ENCODE data around the gene KIAA1671.

KIAA1671 gene

GRCh38 chr22:24990344-24990905, 37.9 kb downstream of the KIAA1671 start:
- no peaks in the 10 kb centered on the region for H3K36me3 ChIP-seq (ENCODE audit: control insufficient read depth in 1 of 2, insufficient read depth in 2 of 2, low read length in 2 of 2)
- no peaks in the 10 kb centered on the region for H3K9me3 ChIP-seq (ENCODE audit: control insufficient read depth in 1 of 2, low read length in 2 of 2)
- H3K27me3 ChIP-seq (ENCODE audit: control insufficient read depth in 1 of 2, insufficient read depth in 2 of 2, low read length in 2 of 2), result no peaks in the 10 kb centered on the region
- no peak overlapping the region for H3K4me3 ChIP-seq (ENCODE audit: low read depth in 1 of 2, low read length in 2 of 2)
- H3K4me1 ChIP-seq (ENCODE audit: control insufficient read depth in 1 of 2, insufficient read depth in 2 of 2, low read length in 2 of 2), result peaks cover 29% of the 10 kb centered on the region in 2 donors
- H3K9ac ChIP-seq (ENCODE audit: low read depth in 1 of 2, low read length in 2 of 2), result peak overlapping the region in 1 of 2 donors; percentile 0
- no peak overlapping the region for H3K27ac ChIP-seq (ENCODE audit: low read depth, low read length)

- H3K27me3 ChIP-seq (ENCODE audit: control insufficient read depth in 1 of 2, insufficient read depth in 2 of 2, low read length in 2 of 2), result no peaks in the 10 kb centered on the region
- H3K36me3 ChIP-seq (ENCODE audit: control insufficient read depth in 1 of 2, insufficient read depth in 2 of 2, low read length in 2 of 2), result no peaks in the 10 kb centered on the region
- H3K4me1 ChIP-seq (ENCODE audit: control insufficient read depth in 1 of 2, insufficient read depth in 2 of 2, low read length in 2 of 2), result peaks cover 29 to 34% of the 10 kb centered on the region in 2 donors
- no peak overlapping the region for H3K4me3 ChIP-seq (ENCODE audit: low read depth in 1 of 2, low read length in 2 of 2)
- H3K9ac ChIP-seq (ENCODE audit: low read depth in 1 of 2, low read length in 2 of 2), result peak overlapping the region in 1 of 2 donors; percentile 11
- no peaks in the 10 kb centered on the region for H3K9me3 ChIP-seq (ENCODE audit: control insufficient read depth in 1 of 2, low read length in 2 of 2)
- H3K27ac ChIP-seq (ENCODE audit: low read depth, low read length), result no peak overlapping the region
Measured at GRCh38 chr22:24992946-24993345, 40.4 kb downstream of the KIAA1671 start.

- Histone ChIP-seq H3K9ac (ENCODE audit: low read depth in 1 of 2, low read length in 2 of 2) (peak overlapping the region; percentile 52 to 55), H3K27ac (ENCODE audit: low read depth, low read length) (peak overlapping the region; percentile 53), H3K4me3 (ENCODE audit: low read depth in 1 of 2, low read length in 2 of 2) (no peak overlapping the region), H3K4me1 (ENCODE audit: control insufficient read depth in 1 of 2, insufficient read depth in 2 of 2, low read length in 2 of 2) (peaks cover 28 to 32% of the 10 kb centered on the region in 2 donors), H3K36me3 (ENCODE audit: control insufficient read depth in 1 of 2, insufficient read depth in 2 of 2, low read length in 2 of 2) (no peaks in the 10 kb centered on the region), H3K27me3 (ENCODE audit: control insufficient read depth in 1 of 2, insufficient read depth in 2 of 2, low read length in 2 of 2) (no peaks in the 10 kb centered on the region), H3K9me3 (ENCODE audit: control insufficient read depth in 1 of 2, low read length in 2 of 2) (no peaks in the 10 kb centered on the region)
Measured at GRCh38 chr22:24994070-24994763, 41.7 kb downstream of the KIAA1671 start.

- Histone ChIP-seq H3K36me3 (ENCODE audit: control insufficient read depth in 1 of 2, insufficient read depth in 2 of 2, low read length in 2 of 2) (no peaks in the 10 kb centered on the region), H3K27me3 (ENCODE audit: control insufficient read depth in 1 of 2, insufficient read depth in 2 of 2, low read length in 2 of 2) (no peaks in the 10 kb centered on the region), H3K4me1 (ENCODE audit: control insufficient read depth in 1 of 2, insufficient read depth in 2 of 2, low read length in 2 of 2) (peaks cover 20 to 22% of the 10 kb centered on the region in 2 donors), H3K9me3 (ENCODE audit: control insufficient read depth in 1 of 2, low read length in 2 of 2) (no peaks in the 10 kb centered on the region), H3K27ac (ENCODE audit: low read depth, low read length) (no peak overlapping the region), H3K4me3 (ENCODE audit: low read depth in 1 of 2, low read length in 2 of 2) (no peak overlapping the region), H3K9ac (ENCODE audit: low read depth in 1 of 2, low read length in 2 of 2) (no peak overlapping the region)
Measured at GRCh38 chr22:24995649-24996180, 43.2 kb downstream of the KIAA1671 start.

- Histone ChIP-seq H3K27me3 (ENCODE audit: control insufficient read depth in 1 of 2, insufficient read depth in 2 of 2, low read length in 2 of 2) (no peaks in the 10 kb centered on the region), H3K9ac (ENCODE audit: low read depth in 1 of 2, low read length in 2 of 2) (no peak overlapping the region), H3K27ac (ENCODE audit: low read depth, low read length) (no peak overlapping the region), H3K4me3 (ENCODE audit: low read depth in 1 of 2, low read length in 2 of 2) (no peak overlapping the region), H3K4me1 (ENCODE audit: control insufficient read depth in 1 of 2, insufficient read depth in 2 of 2, low read length in 2 of 2) (peaks cover 19 to 22% of the 10 kb centered on the region in 2 donors), H3K9me3 (ENCODE audit: control insufficient read depth in 1 of 2, low read length in 2 of 2) (no peaks in the 10 kb centered on the region), H3K36me3 (ENCODE audit: control insufficient read depth in 1 of 2, insufficient read depth in 2 of 2, low read length in 2 of 2) (no peaks in the 10 kb centered on the region)
Measured at GRCh38 chr22:24996420-24996952, 44.0 kb downstream of the KIAA1671 start.

- Histone ChIP-seq H3K27ac (ENCODE audit: low read depth, low read length) (no peak overlapping the region), H3K27me3 (ENCODE audit: control insufficient read depth in 1 of 2, insufficient read depth in 2 of 2, low read length in 2 of 2) (no peaks in the 10 kb centered on the region), H3K9ac (ENCODE audit: low read depth in 1 of 2, low read length in 2 of 2) (no peak overlapping the region)
Measured at GRCh38 chr22:24997023-24997422, 44.5 kb downstream of the KIAA1671 start.

GRCh38 chr22:25000686-25001085, 48.2 kb downstream of the KIAA1671 start:
- H3K9ac ChIP-seq (ENCODE audit: low read depth in 1 of 2, low read length in 2 of 2), result no peak overlapping the region
- H3K4me3 ChIP-seq (ENCODE audit: low read depth in 1 of 2, low read length in 2 of 2), result no peak overlapping the region
- no peaks in the 10 kb centered on the region for H3K27me3 ChIP-seq (ENCODE audit: control insufficient read depth in 1 of 2, insufficient read depth in 2 of 2, low read length in 2 of 2)
- H3K4me1 ChIP-seq (ENCODE audit: control insufficient read depth in 1 of 2, insufficient read depth in 2 of 2, low read length in 2 of 2), result peaks cover 0 to 5% of the 10 kb centered on the region in 2 donors
- H3K36me3 ChIP-seq (ENCODE audit: control insufficient read depth in 1 of 2, insufficient read depth in 2 of 2, low read length in 2 of 2), result no peaks in the 10 kb centered on the region
- no peaks in the 10 kb centered on the region for H3K9me3 ChIP-seq (ENCODE audit: control insufficient read depth in 1 of 2, low read length in 2 of 2)
- H3K27ac ChIP-seq (ENCODE audit: low read depth, low read length), result no peak overlapping the region

More at GRCh38 chr22:24997023-24997422, 44.5 kb downstream of the KIAA1671 start:
- Histone ChIP-seq H3K9me3 (ENCODE audit: control insufficient read depth in 1 of 2, low read length in 2 of 2) (no peaks in the 10 kb centered on the region), H3K4me3 (ENCODE audit: low read depth in 1 of 2, low read length in 2 of 2) (no peak overlapping the region), H3K4me1 (ENCODE audit: control insufficient read depth in 1 of 2, insufficient read depth in 2 of 2, low read length in 2 of 2) (peaks cover 19 to 20% of the 10 kb centered on the region in 2 donors), H3K36me3 (ENCODE audit: control insufficient read depth in 1 of 2, insufficient read depth in 2 of 2, low read length in 2 of 2) (no peaks in the 10 kb centered on the region)

- Histone ChIP-seq H3K27me3 (ENCODE audit: control insufficient read depth in 1 of 2, insufficient read depth in 2 of 2, low read length in 2 of 2) (no peaks in the 10 kb centered on the region), H3K9ac (ENCODE audit: low read depth in 1 of 2, low read length in 2 of 2) (no peak overlapping the region), H3K4me1 (ENCODE audit: control insufficient read depth in 1 of 2, insufficient read depth in 2 of 2, low read length in 2 of 2) (no peaks in the 10 kb centered on the region), H3K4me3 (ENCODE audit: low read depth in 1 of 2, low read length in 2 of 2) (no peak overlapping the region), H3K36me3 (ENCODE audit: control insufficient read depth in 1 of 2, insufficient read depth in 2 of 2, low read length in 2 of 2) (no peaks in the 10 kb centered on the region), H3K27ac (ENCODE audit: low read depth, low read length) (no peak overlapping the region), H3K9me3 (ENCODE audit: control insufficient read depth in 1 of 2, low read length in 2 of 2) (no peaks in the 10 kb centered on the region)
Measured at GRCh38 chr22:25002241-25002985, 49.9 kb downstream of the KIAA1671 start.

GRCh38 chr22:25006354-25006753, 53.8 kb downstream of the KIAA1671 start:
- no peaks in the 10 kb centered on the region for H3K27me3 ChIP-seq (ENCODE audit: control insufficient read depth in 1 of 2, insufficient read depth in 2 of 2, low read length in 2 of 2)
- no peaks in the 10 kb centered on the region for H3K4me1 ChIP-seq (ENCODE audit: control insufficient read depth in 1 of 2, insufficient read depth in 2 of 2, low read length in 2 of 2)
- no peaks in the 10 kb centered on the region for H3K36me3 ChIP-seq (ENCODE audit: control insufficient read depth in 1 of 2, insufficient read depth in 2 of 2, low read length in 2 of 2)
- H3K9me3 ChIP-seq (ENCODE audit: control insufficient read depth in 1 of 2, low read length in 2 of 2), result no peaks in the 10 kb centered on the region
- H3K4me3 ChIP-seq (ENCODE audit: low read depth in 1 of 2, low read length in 2 of 2), result no peak overlapping the region
- H3K9ac ChIP-seq (ENCODE audit: low read depth in 1 of 2, low read length in 2 of 2), result no peak overlapping the region
- no peak overlapping the region for H3K27ac ChIP-seq (ENCODE audit: low read depth, low read length)
